H9 (cell line): ENCODE measurements around the gene MBD2. TPM values are rescaled to one million over a fixed set of nuclear protein-coding genes. Genes with fewer than 3 reads are reported as not detected.

Source experiments
- DNase-seq: peaks from one replicate; pipeline ENCODE4 v3.0.0-alpha.2; 2017
- H2AFZ ChIP-seq: one replicate; pipeline ENCODE4 v1.6.1; 2013; ENCODE audit warnings: mild to moderate bottlenecking, low read length, control low read depth, moderate library complexity
- H2AK5ac ChIP-seq: 2 replicates; pipeline ENCODE4 v1.6.1; 2013; ENCODE audit warnings: low read length, control low read depth, mixed read lengths; ENCODE audit not compliant: insufficient read length
- H2BK120ac ChIP-seq: one replicate; pipeline ENCODE4 v1.6.1; 2013; ENCODE audit warnings: low read depth, mild to moderate bottlenecking, low read length, control low read depth, inconsistent platforms; ENCODE audit not compliant: poor library complexity, severe bottlenecking
- H2BK12ac ChIP-seq: 2 replicates; pipeline ENCODE4 v1.6.1; 2013; ENCODE audit warnings: low read length, control low read depth, mixed read lengths, low read depth; ENCODE audit not compliant: insufficient read length
- H2BK15ac ChIP-seq: 2 replicates; pipeline ENCODE4 v1.6.1; 2013; ENCODE audit warnings: low read depth, low read length, control low read depth
- H2BK20ac ChIP-seq: one replicate; pipeline ENCODE4 v1.6.1; 2013; ENCODE audit warnings: low read depth, mild to moderate bottlenecking, low read length, control low read depth, inconsistent platforms; ENCODE audit not compliant: poor library complexity, severe bottlenecking
- H2BK5ac ChIP-seq: 2 replicates; pipeline ENCODE4 v1.6.1; 2013; ENCODE audit warnings: low read length, control low read depth, mixed read lengths; ENCODE audit not compliant: insufficient read length
- H3K14ac ChIP-seq: 2 replicates; pipeline ENCODE4 v1.6.1; 2013; ENCODE audit warnings: low read length, control low read depth; ENCODE audit not compliant: insufficient read depth
- H3K18ac ChIP-seq: 2 replicates; pipeline ENCODE4 v1.6.1; 2013; ENCODE audit warnings: low read depth, mild to moderate bottlenecking, mixed read lengths, low read length, control low read depth; ENCODE audit not compliant: insufficient read length
- H3K23ac ChIP-seq: 2 replicates; pipeline ENCODE4 v1.6.1; 2013; ENCODE audit warnings: low read length, control low read depth, mixed read lengths, low read depth; ENCODE audit not compliant: insufficient read length
- H3K23me2 ChIP-seq: 2 replicates; pipeline ENCODE4 v1.6.1; 2013; ENCODE audit warnings: low read depth, mild to moderate bottlenecking, mixed read lengths, low read length, control low read depth; ENCODE audit not compliant: insufficient read length, poor library complexity, severe bottlenecking
- H3K27ac ChIP-seq: 2 replicates; pipeline ENCODE4 v1.5.1; 2013; ENCODE audit warnings: low read length, control low read depth, mixed read lengths, low read depth; ENCODE audit not compliant: insufficient read length
- H3K27me3 ChIP-seq: 2 replicates; pipeline ENCODE4 v1.6.1; 2013; ENCODE audit warnings: low read length, control low read depth, inconsistent platforms; ENCODE audit not compliant: insufficient read depth
- H3K4ac ChIP-seq: 2 replicates; pipeline ENCODE4 v1.6.1; 2013; ENCODE audit warnings: low read depth, mild to moderate bottlenecking, control low read depth, inconsistent platforms, low read length, moderate library complexity
- H3K4me1 ChIP-seq: 2 replicates; pipeline ENCODE4 v1.6.1; 2013; ENCODE audit warnings: low read length, control low read depth, inconsistent platforms; ENCODE audit not compliant: insufficient read depth
- H3K4me2 ChIP-seq: 2 replicates; pipeline ENCODE4 v1.6.1; 2013; ENCODE audit warnings: low read length, control low read depth, mixed read lengths; ENCODE audit not compliant: insufficient read length, insufficient read depth
- H3K56ac ChIP-seq: 2 replicates; pipeline ENCODE4 v1.6.1; 2013; ENCODE audit warnings: low read depth, mild to moderate bottlenecking, mixed read lengths, low read length, control low read depth; ENCODE audit not compliant: insufficient read length
- H3K79me1 ChIP-seq: 2 replicates; pipeline ENCODE4 v1.6.1; 2013; ENCODE audit warnings: low read depth, mild to moderate bottlenecking, moderate library complexity, low read length, control low read depth, inconsistent platforms; ENCODE audit not compliant: insufficient read depth, poor library complexity, severe bottlenecking
- H3K79me2 ChIP-seq: 2 replicates; pipeline ENCODE4 v1.6.1; 2013; ENCODE audit warnings: low read length, control low read depth, inconsistent platforms; ENCODE audit not compliant: insufficient read depth
- H3K9ac ChIP-seq: 2 replicates; pipeline ENCODE4 v1.6.1; 2013; ENCODE audit warnings: low read length, control low read depth, mixed read lengths; ENCODE audit not compliant: insufficient read length; ENCODE audit errors: extremely low read depth
- H3K9me3 ChIP-seq: one replicate; pipeline ENCODE4 v1.6.1; 2013; ENCODE audit warnings: low read depth, low read length, inconsistent platforms; ENCODE audit not compliant: control insufficient read depth
- H3T11ph ChIP-seq: one replicate; pipeline ENCODE4 v1.6.1; 2013; ENCODE audit warnings: mild to moderate bottlenecking, low read length, control low read depth, inconsistent platforms
- H4K20me1 ChIP-seq: one replicate; pipeline ENCODE4 v1.6.1; 2013; ENCODE audit not compliant: control insufficient read depth, insufficient read length, insufficient read depth
- H4K5ac ChIP-seq: 2 replicates; pipeline ENCODE4 v1.6.1; 2013; ENCODE audit warnings: low read depth, mild to moderate bottlenecking, mixed read lengths, low read length, control low read depth; ENCODE audit not compliant: insufficient read length
- H4K8ac ChIP-seq: replicated peaks from 2 replicates; pipeline ENCODE4 v1.6.1; 2013; ENCODE audit warnings: low read length, control low read depth, mixed read lengths, low read depth; ENCODE audit not compliant: insufficient read length
- H4K91ac ChIP-seq: 2 replicates; pipeline ENCODE4 v1.6.1; 2013; ENCODE audit warnings: low read depth, mild to moderate bottlenecking, moderate library complexity, mixed read lengths, low read length, control low read depth; ENCODE audit not compliant: insufficient read length
- H3K27ac Mint-ChIP-seq, 3 experiments: 2 replicates in 2 of 3; 3 replicates in 1 of 3; pipeline ENCODE4 v1.8.0; 2020 to 2021; ENCODE audit warnings: mixed read lengths in 3 of 3, mild to moderate bottlenecking in 1 of 3, moderate library complexity in 1 of 3
- H3K27me3 Mint-ChIP-seq: 2 replicates; pipeline ENCODE4 v1.8.0; 2021; ENCODE audit warnings: low read depth, mild to moderate bottlenecking, moderate library complexity, mixed read lengths
- H3K36me3 Mint-ChIP-seq, 3 experiments: 2 replicates in 2 of 3; 3 replicates in 1 of 3; pipeline ENCODE4 v1.8.0; 2020 to 2021; ENCODE audit warnings: low read depth in 3 of 3, mixed read lengths in 3 of 3; ENCODE audit not compliant: insufficient read depth in 1 of 3
- H3K4me1 Mint-ChIP-seq, 2 experiments: 2 replicates each; pipeline ENCODE4 v1.8.0; 2020; ENCODE audit warnings: mixed read lengths in 2 of 2
- H3K4me3 Mint-ChIP-seq, 2 experiments: 2 replicates in 1 of 2; 3 replicates in 1 of 2; pipeline ENCODE4 v1.8.0; 2020 to 2021; ENCODE audit warnings: mild to moderate bottlenecking in 2 of 2, mixed read lengths in 2 of 2, moderate library complexity in 1 of 2
- H3K9me3 Mint-ChIP-seq, 2 experiments: 2 replicates in 1 of 2; 3 replicates in 1 of 2; pipeline ENCODE4 v1.8.0; 2020; ENCODE audit warnings: mild to moderate bottlenecking in 2 of 2, mixed read lengths in 2 of 2, moderate library complexity in 1 of 2
- CTCF ChIP-seq: fragments of 200-600 bp; sonication (generic); conservative IDR thresholded peaks from 3 replicates; pipeline ENCODE4 v1.8.0; 2021; ENCODE audit warnings: antibody characterized with exemption, mild to moderate bottlenecking
- WGBS: extraction: QIAGEN DNeasy Blood & Tissue Kit; methylation state at CpG from one replicate; pipeline ENCODE4 v1.1.7; 2013; ENCODE audit warnings: missing lambda C conversion rate, low lambda C conversion rate, mixed read lengths; ENCODE audit not compliant: insufficient read length; ENCODE audit errors: extremely low coverage; 5-methylcytosine and 5-hydroxymethylcytosine counted together
- total RNA-seq: library from RNA; stranded (reverse); gene quantifications from 2 replicates; pipeline ENCODE4 v1.2.1, GENCODE V29; 2021

The MBD2 gene
- total RNA-seq, 1 experiment from 2014 or later: 34.0 TPM

GRCh38 chr18:54217624-54218023, 6.8 kb downstream of the MBD2 start:
- Histone ChIP-seq H3K27me3 (no peaks in the 10 kb centered on the region), H3K4me1 (no peaks in the 10 kb centered on the region), H3K4ac (no peak overlapping the region), H3K23me2 (no peaks in the 10 kb centered on the region), H2BK5ac (no peak overlapping the region), H3K56ac (no peak overlapping the region), H2BK20ac (no peak overlapping the region), H2AFZ (no peak overlapping the region), H3K18ac (no peak overlapping the region), H3K9ac (no peak overlapping the region), H3K14ac (no peak overlapping the region), H3K23ac (no peak overlapping the region), H4K5ac (no peak overlapping the region), H4K20me1 (no peaks in the 10 kb centered on the region), H3K9me3 (no peaks in the 10 kb centered on the region), H2BK12ac (no peak overlapping the region), H3K27ac (no peak overlapping the region), H4K91ac (no peak overlapping the region), H3K4me2 (no peak overlapping the region), H3K79me2 (peaks cover 41% of the 10 kb centered on the region), H3T11ph (no peak overlapping the region), H2BK15ac (no peak overlapping the region), H4K8ac (no peak overlapping the region), H2BK120ac (no peak overlapping the region), H2AK5ac (no peak overlapping the region), H3K79me1 (peaks cover 10% of the 10 kb centered on the region)
- no peak for DNase-seq
- Mint-ChIP-seq H3K27ac (peak overlapping the region in 1 of 3 experiments; percentile 40; a peak in 1 of 7 replicates), H3K9me3 (no peaks in the 10 kb centered on the region), H3K36me3 (peaks cover 4 to 13% (median 8%) of the 10 kb centered on the region in 3 experiments; a peak in 5 of 7 replicates), H3K4me3 (no peak overlapping the region), H3K4me1 (peaks cover 21 to 36% of the 10 kb centered on the region in 2 experiments), H3K27me3 (no peaks in the 10 kb centered on the region)
- no CpG with 5 or more reads among the region's 1 CpG for WGBS
- no peak for TF ChIP-seq CTCF
